Uterus (tissue), 2 donors: ENCODE results near the gene RGS1.

Experiments
- POLR2A ChIP-seq, 2 donors: fragments of 450-650 bp; IDR thresholded peaks; one replicate each; pipeline ENCODE4 v1.6.1; 2016; ENCODE audit warnings: antibody characterized with exemption in 2 of 2, mild to moderate bottlenecking in 1 of 2, moderate library complexity in 1 of 2
- TF ChIP-seq, protein P1 (sequence below), 4 experiments: fragments of 200-600 bp in 2 of 4; fragments of 450-650 bp in 2 of 4; sonication (generic) in 2 of 4; IDR thresholded peaks; one replicate each; pipeline ENCODE4 v1.5.1; 2016 to 2019; ENCODE audit warnings: antibody characterized with exemption in 4 of 4, mild to moderate bottlenecking in 2 of 4, moderate library complexity in 1 of 4

DNA sequence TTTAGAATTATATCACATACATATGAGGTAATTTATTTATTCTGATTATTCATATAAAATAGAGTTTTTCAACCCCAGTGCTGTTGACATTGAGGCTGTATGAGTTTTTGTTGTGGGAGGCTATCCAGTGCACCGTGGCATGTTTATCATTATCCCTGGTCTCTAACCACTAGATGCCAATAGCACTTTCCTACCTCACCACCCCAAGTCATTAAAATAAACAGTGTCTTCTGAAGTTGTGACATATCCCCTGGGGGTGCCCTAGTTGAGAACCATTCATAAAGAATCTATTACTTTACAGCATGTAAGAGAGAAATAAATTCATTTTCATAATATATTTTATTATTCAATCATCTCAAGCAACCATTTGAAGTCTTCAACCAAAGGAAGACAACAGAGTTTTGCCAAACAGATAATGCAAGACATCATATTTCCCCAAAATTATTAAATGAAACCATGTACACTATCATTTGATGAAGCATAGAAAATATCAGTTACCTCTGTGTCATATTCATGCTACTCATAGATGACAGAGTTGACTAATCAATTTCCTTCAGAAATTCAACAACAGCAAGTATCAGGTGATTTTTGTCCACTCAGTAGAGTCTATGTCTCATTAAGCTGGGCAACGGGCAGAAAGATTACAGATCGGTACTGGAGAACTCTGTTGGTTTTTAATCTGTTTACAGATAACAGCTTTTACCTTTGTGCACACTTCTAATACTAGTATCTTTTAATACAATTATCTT, 39.5 kb upstream of the RGS1 start:
- TF ChIP-seq, protein P1, sequence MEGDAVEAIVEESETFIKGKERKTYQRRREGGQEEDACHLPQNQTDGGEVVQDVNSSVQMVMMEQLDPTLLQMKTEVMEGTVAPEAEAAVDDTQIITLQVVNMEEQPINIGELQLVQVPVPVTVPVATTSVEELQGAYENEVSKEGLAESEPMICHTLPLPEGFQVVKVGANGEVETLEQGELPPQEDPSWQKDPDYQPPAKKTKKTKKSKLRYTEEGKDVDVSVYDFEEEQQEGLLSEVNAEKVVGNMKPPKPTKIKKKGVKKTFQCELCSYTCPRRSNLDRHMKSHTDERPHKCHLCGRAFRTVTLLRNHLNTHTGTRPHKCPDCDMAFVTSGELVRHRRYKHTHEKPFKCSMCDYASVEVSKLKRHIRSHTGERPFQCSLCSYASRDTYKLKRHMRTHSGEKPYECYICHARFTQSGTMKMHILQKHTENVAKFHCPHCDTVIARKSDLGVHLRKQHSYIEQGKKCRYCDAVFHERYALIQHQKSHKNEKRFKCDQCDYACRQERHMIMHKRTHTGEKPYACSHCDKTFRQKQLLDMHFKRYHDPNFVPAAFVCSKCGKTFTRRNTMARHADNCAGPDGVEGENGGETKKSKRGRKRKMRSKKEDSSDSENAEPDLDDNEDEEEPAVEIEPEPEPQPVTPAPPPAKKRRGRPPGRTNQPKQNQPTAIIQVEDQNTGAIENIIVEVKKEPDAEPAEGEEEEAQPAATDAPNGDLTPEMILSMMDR (IDR thresholded peaks at IDR 0.05), result no peak
- no peak for TF ChIP-seq POLR2A (IDR thresholded peaks at IDR 0.05)
